GM18505 (cell line): ENCODE results near the gene ACOX3.
"Not testable (repeated sequence)": the region's sequence is repeated elsewhere in the genome, so short reads cannot be mapped to it uniquely, and the experiment has no call there.

ENCODE experiments used
- ATAC-seq: cut with Tn5 transposase; IDR thresholded peaks from one replicate; pipeline ENCODE4 v1.9.1; 2021; ENCODE audit not compliant: unreplicated experiment
- POLR2A ChIP-seq: IDR thresholded peaks from 4 replicates; pipeline ENCODE4 v1.6.1; 2011; ENCODE audit warnings: borderline replicate concordance; ENCODE audit not compliant: insufficient read depth, insufficient read length; ENCODE audit errors: extremely low read depth

The ACOX3 gene

GRCh38 chr4:8355306-8355705 is 85.2 kb downstream of the ACOX3 start:
- TF ChIP-seq POLR2A = no peak
- no peak for ATAC-seq

- no peak for TF ChIP-seq POLR2A
- no peak for ATAC-seq
Measured at GRCh38 chr4:8353912-8354453, 86.5 kb downstream of the ACOX3 start.

GRCh38 chr4:8353158-8353669 is 87.3 kb downstream of the ACOX3 start:
- TF ChIP-seq POLR2A = no peak

GRCh38 chr4:8352368-8353157 is 88.0 kb downstream of the ACOX3 start:
- TF ChIP-seq POLR2A = no peak
- ATAC-seq = no peak

More at GRCh38 chr4:8353158-8353669, 87.3 kb downstream of the ACOX3 start:
- no peak for ATAC-seq

- no peak for ATAC-seq
- TF ChIP-seq POLR2A = no peak
Measured at GRCh38 chr4:8351931-8352367, 88.6 kb downstream of the ACOX3 start.

GRCh38 chr4:8350841-8351461 is 89.6 kb downstream of the ACOX3 start:
- no peak for ATAC-seq
- no peak for TF ChIP-seq POLR2A

- no peak for ATAC-seq
- TF ChIP-seq POLR2A = no peak
Measured at GRCh38 chr4:8350352-8350751, 90.2 kb downstream of the ACOX3 start.

DNA sequence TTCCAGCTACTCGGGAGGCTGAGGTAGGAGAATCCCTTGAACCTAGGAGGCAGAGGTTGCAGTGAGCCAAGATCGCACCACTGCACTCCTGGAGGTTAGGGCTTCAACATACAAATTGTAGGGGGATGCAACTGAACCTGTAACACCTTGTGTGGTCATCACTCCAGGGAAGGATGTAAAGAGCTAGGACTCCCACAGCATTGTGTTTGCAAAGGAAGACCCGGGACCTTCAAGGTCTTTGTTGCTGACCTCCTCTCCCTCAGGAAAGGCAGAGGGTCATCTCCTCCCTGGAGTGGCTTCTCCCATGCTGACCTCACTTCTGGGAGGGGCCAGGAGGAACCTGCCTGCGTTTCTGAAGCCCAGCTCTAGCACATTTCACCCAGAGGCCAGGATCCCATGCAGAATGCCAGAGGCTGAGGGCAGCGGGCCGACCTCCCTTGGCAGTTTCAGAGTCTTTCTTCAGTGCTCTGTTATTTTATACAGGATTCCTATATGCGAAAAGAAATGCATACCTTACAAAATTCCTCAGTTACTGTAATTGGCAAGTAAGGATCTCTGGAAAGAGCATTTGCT is 90.8 kb downstream of the ACOX3 start:
- no peak for ATAC-seq
- TF ChIP-seq POLR2A = no peak

GRCh38 chr4:8349236-8349635 is 91.3 kb downstream of the ACOX3 start:
- not testable (repeated sequence) for ATAC-seq

DNA sequence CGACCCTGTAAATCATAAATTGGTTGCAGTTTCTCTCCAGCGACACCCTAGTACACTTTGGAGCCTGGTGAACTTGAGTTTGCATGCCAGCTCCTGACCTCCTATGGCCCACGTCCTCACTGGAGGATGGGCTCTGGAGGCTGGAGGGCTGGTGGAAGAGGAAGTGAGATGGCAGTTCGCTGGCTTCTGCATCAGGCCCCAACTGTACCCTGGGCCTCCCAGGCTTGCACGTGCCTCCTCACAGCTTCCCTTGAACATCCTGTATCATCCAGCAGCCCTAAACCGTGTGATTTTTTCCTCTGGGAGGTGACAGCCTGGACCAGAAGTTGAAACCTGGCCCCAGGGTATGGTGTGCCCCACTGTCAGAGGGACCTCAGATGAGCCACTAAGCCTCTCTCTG is 92.5 kb downstream of the ACOX3 start:
- no peak for ATAC-seq

GRCh38 chr4:8347660-8348059 is 92.9 kb downstream of the ACOX3 start:
- no peak for TF ChIP-seq POLR2A
- ATAC-seq = no peak

More for the DNA sequence above, 92.5 kb downstream of the ACOX3 start:
- no peak for TF ChIP-seq POLR2A

GRCh38 chr4:8346838-8347605 is 93.5 kb downstream of the ACOX3 start:
- no peak for ATAC-seq
- no peak for TF ChIP-seq POLR2A
